ENCODE data around the gene LGALS1. TPM values are rescaled to one million over a fixed set of nuclear protein-coding genes. Genes with fewer than 3 reads are reported as not detected.

Gene LGALS1
- total and polyA plus RNA-seq, 9 of the 15 experiments (the other 6 are each of a cell fraction or from before 2014, with no cell fraction given), result 160 to 800 (median 330) TPM

- TF ChIP-seq REST (IDR thresholded peaks at IDR 0.05; ENCODE audit: borderline replicate concordance), result no peak
- TF ChIP-seq REST (CRISPR knock-in tag; IDR thresholded peaks at IDR 0.05; ENCODE audit: low read depth), result no peak
- no peak for TF ChIP-seq SIN3A (IDR thresholded peaks at IDR 0.05; ENCODE audit: borderline replicate concordance in 2 of 2, control insufficient read depth in 1 of 2, low read depth in 2 of 2, low read length in 2 of 2)
Measured at GRCh38 chr22:37710675-37711074, 35.2 kb downstream of the LGALS1 start (continued).

Measured in K562 (cell line).